ENCODE data around the gene FAM78A. TPM values are rescaled to one million over a fixed set of nuclear protein-coding genes. Genes with fewer than 3 reads are reported as not detected.
A peak's percentile ranks its signal among the peaks of the same experiment; 100 is the strongest.

FAM78A gene
- total and polyA plus RNA-seq, 2 donors (not counting 1 experiment from before 2014, with no cell fraction given), result 42.9 to 58.3 TPM

DNA sequence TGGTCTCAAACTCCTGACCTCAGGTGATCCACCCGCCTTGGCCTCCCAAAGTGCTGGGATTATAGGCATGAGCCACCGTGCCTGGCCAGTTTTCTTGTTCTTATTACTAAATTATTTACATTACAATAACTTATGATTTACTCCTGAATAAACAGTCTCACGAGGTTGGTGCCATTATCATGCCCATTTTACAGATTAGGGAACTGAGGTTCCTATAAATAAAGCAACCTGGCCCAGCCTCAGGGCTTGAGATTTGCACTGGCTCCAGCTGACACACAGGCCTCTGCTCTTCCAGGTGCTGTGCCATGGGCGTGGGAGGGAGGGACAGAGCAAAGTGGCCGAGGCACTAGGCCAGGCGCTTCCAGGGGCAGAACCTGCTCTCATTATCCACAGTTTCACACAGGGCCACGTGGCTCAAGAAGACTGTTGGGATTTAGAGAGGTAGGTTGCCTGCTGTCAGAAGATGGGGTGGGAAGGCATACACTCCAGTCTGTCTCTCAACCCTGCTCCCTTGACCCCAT lies 15.5 kb upstream of the FAM78A start:
- H3K9me3 ChIP-seq (ENCODE audit: control extremely low read depth in 1 of 3, control insufficient read depth in 2 of 3, insufficient read depth in 1 of 3, low read length in 2 of 3), result no peaks in the 10 kb centered on the region
- H3K27me3 ChIP-seq (replicated peaks in 1 of 4; ENCODE audit: control extremely low read depth in 1 of 4, control insufficient read depth in 3 of 4, insufficient read depth in 4 of 4, low read length in 3 of 4), result no peaks in the 10 kb centered on the region
- ChIA-PET POLR2A (no interaction called here), CTCF (interaction anchor here (0.5 to 0.6 kb wide), 2 partner anchors 29 to 65 kb away, joined by 3 read pairs; no protein-coding TSS in a partner anchor)
- H3K27ac Mint-ChIP-seq, result no peak overlapping the region
- ATAC-seq (ENCODE audit: low read depth) (no peak), DNase-seq (no peak)
- H3K9ac ChIP-seq (ENCODE audit: low read length), result no peak overlapping the region
- H3K27me3 Mint-ChIP-seq, result no peaks in the 10 kb centered on the region
- H4K20me1 ChIP-seq (ENCODE audit: control insufficient read depth, insufficient read depth, low read length, poor library complexity, severe bottlenecking), result no peaks in the 10 kb centered on the region
- H3K79me2 ChIP-seq (ENCODE audit: control insufficient read depth, insufficient read depth, low read length), result no peaks in the 10 kb centered on the region
- no peak overlapping the region for H3K27ac ChIP-seq (ENCODE audit: low read length in 2 of 2)
- H3K4me1 ChIP-seq (ENCODE audit: control insufficient read depth in 2 of 2, insufficient read depth in 2 of 2, low read length in 2 of 2), result peaks cover 0 to 9% of the 10 kb centered on the region in 2 donors
- H3K36me3 ChIP-seq (replicated peaks in 1 of 2; ENCODE audit: control extremely low read depth in 1 of 2, control insufficient read depth in 1 of 2, extremely low read depth in 1 of 2, insufficient read depth in 2 of 2, low read length in 1 of 2), result no peaks in the 10 kb centered on the region
- no peak overlapping the region for H2AFZ ChIP-seq (ENCODE audit: insufficient read depth, low read depth, low read length, poor library complexity, severe bottlenecking)
- H3K4me3 ChIP-seq (ENCODE audit: control extremely low read depth in 1 of 5, extremely low read depth in 1 of 5, insufficient read depth in 1 of 5, low read depth in 2 of 5, low read length in 4 of 5), result no peak overlapping the region
- intact Hi-C loops (cut with micrococcal nuclease), result no loop called here
- H3K4me3 Mint-ChIP-seq, result no peak overlapping the region
- no peak overlapping the region for H3K4me2 ChIP-seq (replicated peaks; ENCODE audit: low read depth, low read length, poor library complexity, severe bottlenecking)
- WGBS (ENCODE audit: insufficient coverage), result 89% methylated on average over 1 of the region's 7 CpGs
- no peak for TF ChIP-seq EZH2 (IDR thresholded peaks at IDR 0.05; ENCODE audit: borderline replicate concordance, insufficient read depth, low read depth, low read length, poor library complexity, severe bottlenecking)
- TF ChIP-seq, protein P1, sequence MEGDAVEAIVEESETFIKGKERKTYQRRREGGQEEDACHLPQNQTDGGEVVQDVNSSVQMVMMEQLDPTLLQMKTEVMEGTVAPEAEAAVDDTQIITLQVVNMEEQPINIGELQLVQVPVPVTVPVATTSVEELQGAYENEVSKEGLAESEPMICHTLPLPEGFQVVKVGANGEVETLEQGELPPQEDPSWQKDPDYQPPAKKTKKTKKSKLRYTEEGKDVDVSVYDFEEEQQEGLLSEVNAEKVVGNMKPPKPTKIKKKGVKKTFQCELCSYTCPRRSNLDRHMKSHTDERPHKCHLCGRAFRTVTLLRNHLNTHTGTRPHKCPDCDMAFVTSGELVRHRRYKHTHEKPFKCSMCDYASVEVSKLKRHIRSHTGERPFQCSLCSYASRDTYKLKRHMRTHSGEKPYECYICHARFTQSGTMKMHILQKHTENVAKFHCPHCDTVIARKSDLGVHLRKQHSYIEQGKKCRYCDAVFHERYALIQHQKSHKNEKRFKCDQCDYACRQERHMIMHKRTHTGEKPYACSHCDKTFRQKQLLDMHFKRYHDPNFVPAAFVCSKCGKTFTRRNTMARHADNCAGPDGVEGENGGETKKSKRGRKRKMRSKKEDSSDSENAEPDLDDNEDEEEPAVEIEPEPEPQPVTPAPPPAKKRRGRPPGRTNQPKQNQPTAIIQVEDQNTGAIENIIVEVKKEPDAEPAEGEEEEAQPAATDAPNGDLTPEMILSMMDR (IDR thresholded peaks at IDR 0.05), result no peak
- no peaks in the 10 kb centered on the region for H3K9me3 Mint-ChIP-seq (ENCODE audit: insufficient read depth)
- peaks cover 2% of the 10 kb centered on the region for H3K4me1 Mint-ChIP-seq

- TF ChIP-seq, protein P1 (IDR thresholded peaks at IDR 0.05), result no peak
- TF ChIP-seq EZH2 (IDR thresholded peaks at IDR 0.05; ENCODE audit: borderline replicate concordance, insufficient read depth, low read depth, low read length, poor library complexity, severe bottlenecking), result no peak
- intact Hi-C loops (cut with micrococcal nuclease), result no loop called here
- no peak overlapping the region for H3K27ac Mint-ChIP-seq
- peak overlapping the region; percentile 49 for H3K4me3 Mint-ChIP-seq
- ChIA-PET POLR2A (no interaction called here), CTCF (interaction anchor here (0.6 kb wide), 1 partner anchor 43 kb away, joined by 5 read pairs; no protein-coding TSS in a partner anchor)
- no peak overlapping the region for H2AFZ ChIP-seq (ENCODE audit: insufficient read depth, low read depth, low read length, poor library complexity, severe bottlenecking)
- peaks cover 2% of the 10 kb centered on the region for H3K4me1 Mint-ChIP-seq
- H3K4me2 ChIP-seq (replicated peaks; ENCODE audit: low read depth, low read length, poor library complexity, severe bottlenecking), result no peak overlapping the region
- H3K4me1 ChIP-seq (ENCODE audit: control insufficient read depth in 2 of 2, insufficient read depth in 2 of 2, low read length in 2 of 2), result peaks cover 0 to 9% of the 10 kb centered on the region in 2 donors
- H3K4me3 ChIP-seq (ENCODE audit: control extremely low read depth in 1 of 5, extremely low read depth in 1 of 5, insufficient read depth in 1 of 5, low read depth in 2 of 5, low read length in 4 of 5), result no peak overlapping the region
- no peaks in the 10 kb centered on the region for H3K27me3 Mint-ChIP-seq
- WGBS (ENCODE audit: insufficient coverage), result 95% methylated on average over 16 of the region's 17 CpGs
- H3K9me3 ChIP-seq (ENCODE audit: control extremely low read depth in 1 of 3, control insufficient read depth in 2 of 3, insufficient read depth in 1 of 3, low read length in 2 of 3), result no peaks in the 10 kb centered on the region
- ATAC-seq (ENCODE audit: low read depth) (no peak), DNase-seq (no peak)
- H3K36me3 ChIP-seq (replicated peaks in 1 of 2; ENCODE audit: control extremely low read depth in 1 of 2, control insufficient read depth in 1 of 2, extremely low read depth in 1 of 2, insufficient read depth in 2 of 2, low read length in 1 of 2), result no peaks in the 10 kb centered on the region
- no peaks in the 10 kb centered on the region for H3K79me2 ChIP-seq (ENCODE audit: control insufficient read depth, insufficient read depth, low read length)
- H3K9ac ChIP-seq (ENCODE audit: low read length), result no peak overlapping the region
- H4K20me1 ChIP-seq (ENCODE audit: control insufficient read depth, insufficient read depth, low read length, poor library complexity, severe bottlenecking), result no peaks in the 10 kb centered on the region
- no peak overlapping the region for H3K27ac ChIP-seq (ENCODE audit: low read length in 2 of 2)
- no peaks in the 10 kb centered on the region for H3K27me3 ChIP-seq (replicated peaks in 1 of 4; ENCODE audit: control extremely low read depth in 1 of 4, control insufficient read depth in 3 of 4, insufficient read depth in 4 of 4, low read length in 3 of 4)
- H3K9me3 Mint-ChIP-seq (ENCODE audit: insufficient read depth), result no peaks in the 10 kb centered on the region
These were observed 14.6 kb upstream of the FAM78A start for GRCh38 chr9:131290767-131291370.

Data from B cell (primary cell).